CD4-positive, alpha-beta T cell treated with Interleukin-4 for 1 hour (primary cell): ENCODE measurements around the gene LCORL.

ENCODE experiments used
- DNase-seq, 2 donors: peaks; one replicate each; pipeline ENCODE4 v3.0.0-alpha.2; 2020 to 2022

The LCORL gene

GRCh38 chr4:17823871-17824669 is 197.5 kb downstream of the LCORL start:
- DNase-seq = no peak

- peak in 1 of 2 donors; percentile 72 for DNase-seq
These were observed 204.5 kb downstream of the LCORL start for GRCh38 chr4:17817027-17817426.

- no peak for DNase-seq
These were observed 205.4 kb downstream of the LCORL start for GRCh38 chr4:17816142-17816541.

- DNase-seq = peak in 1 of 2 donors; percentile 42
These were observed 207.4 kb downstream of the LCORL start for GRCh38 chr4:17814140-17814539.

- DNase-seq = no peak
These were observed 208.8 kb downstream of the LCORL start for GRCh38 chr4:17812801-17813200.

GRCh38 chr4:17812125-17812524 is 209.4 kb downstream of the LCORL start:
- DNase-seq = no peak

GRCh38 chr4:17811078-17811603 is 210.4 kb downstream of the LCORL start:
- no peak for DNase-seq

- DNase-seq = peak; percentile 99
These were observed 211.1 kb downstream of the LCORL start, which contains the start of the genes DCAF16 and NCAPG for GRCh38 chr4:17810260-17811077. DCAF16 (minus strand) TSS chr4:17810757; CDS start chr4:17804141, 6,616 bp downstream. NCAPG (plus strand) TSS chr4:17810979; CDS start chr4:17811078, 99 bp downstream.

GRCh38 chr4:17809667-17810066 is 211.9 kb downstream of the LCORL start:
- DNase-seq = peak in 1 of 2 donors; percentile 33

GRCh38 chr4:17807446-17807845 is 214.1 kb downstream of the LCORL start:
- no peak for DNase-seq

GRCh38 chr4:17805580-17806155 is 215.9 kb downstream of the LCORL start:
- no peak for DNase-seq

GRCh38 chr4:17797808-17798207 is 223.7 kb downstream of the LCORL start:
- DNase-seq = no peak

GRCh38 chr4:17794730-17795129 is 226.8 kb downstream of the LCORL start:
- DNase-seq = no peak
